GM19035 (cell line): ENCODE results near the gene SOX6.

ENCODE experiments used
- ATAC-seq: cut with Tn5 transposase; IDR thresholded peaks from one replicate; pipeline ENCODE4 v1.9.1; 2021; ENCODE audit not compliant: unreplicated experiment

The SOX6 gene

GRCh38 chr11:16279524-16279923, 76.8 kb downstream of the SOX6 start:
- no peak for ATAC-seq

- no peak for ATAC-seq
Measured at GRCh38 chr11:16278979-16279378, 77.4 kb downstream of the SOX6 start.

- ATAC-seq = no peak
Measured at GRCh38 chr11:16278273-16278672, 78.1 kb downstream of the SOX6 start.

GRCh38 chr11:16276251-16276650, 80.1 kb downstream of the SOX6 start:
- no peak for ATAC-seq

DNA sequence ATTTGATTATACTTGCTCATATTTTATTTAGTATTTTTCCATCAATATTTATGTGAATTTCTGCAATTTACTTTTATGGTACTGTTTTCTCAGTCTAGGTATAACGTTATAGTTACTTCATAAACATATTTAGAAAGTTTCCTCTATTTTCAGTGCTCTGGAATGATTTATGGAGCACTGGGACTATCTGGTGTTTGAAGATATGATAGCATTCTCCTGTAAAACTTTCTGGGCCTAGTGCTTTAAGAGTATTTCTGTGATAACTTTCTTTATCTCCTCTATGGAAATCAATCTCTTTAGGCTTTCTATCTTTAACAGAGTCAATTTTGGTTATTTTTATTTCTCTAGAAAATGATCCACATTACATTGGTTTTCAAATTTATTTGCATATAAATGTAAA, 85.1 kb downstream of the SOX6 start:
- ATAC-seq = no peak

- no peak for ATAC-seq
Measured at GRCh38 chr11:16266021-16266420, 90.3 kb downstream of the SOX6 start.

DNA sequence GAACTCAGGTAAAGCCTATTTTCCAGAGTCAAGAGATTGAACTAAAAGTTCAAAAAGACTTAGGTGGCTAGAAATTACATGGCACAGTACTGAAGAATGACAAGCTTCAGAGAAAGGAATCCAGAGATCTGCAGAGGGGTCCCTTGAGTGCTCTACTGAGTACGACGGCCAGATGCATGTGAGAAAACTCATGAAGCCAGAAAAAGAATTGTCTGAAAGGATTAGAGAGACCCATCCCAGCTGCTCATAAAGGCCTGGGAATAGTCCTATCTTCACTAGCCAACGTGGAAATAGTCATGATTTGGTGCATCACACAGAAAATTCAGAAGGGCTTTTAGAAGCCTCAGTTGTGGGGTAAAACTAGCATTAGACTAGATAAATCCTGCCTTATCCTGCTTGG, 91.3 kb downstream of the SOX6 start:
- no peak for ATAC-seq

GRCh38 chr11:16262645-16262955, 93.7 kb downstream of the SOX6 start:
- no peak for ATAC-seq

DNA sequence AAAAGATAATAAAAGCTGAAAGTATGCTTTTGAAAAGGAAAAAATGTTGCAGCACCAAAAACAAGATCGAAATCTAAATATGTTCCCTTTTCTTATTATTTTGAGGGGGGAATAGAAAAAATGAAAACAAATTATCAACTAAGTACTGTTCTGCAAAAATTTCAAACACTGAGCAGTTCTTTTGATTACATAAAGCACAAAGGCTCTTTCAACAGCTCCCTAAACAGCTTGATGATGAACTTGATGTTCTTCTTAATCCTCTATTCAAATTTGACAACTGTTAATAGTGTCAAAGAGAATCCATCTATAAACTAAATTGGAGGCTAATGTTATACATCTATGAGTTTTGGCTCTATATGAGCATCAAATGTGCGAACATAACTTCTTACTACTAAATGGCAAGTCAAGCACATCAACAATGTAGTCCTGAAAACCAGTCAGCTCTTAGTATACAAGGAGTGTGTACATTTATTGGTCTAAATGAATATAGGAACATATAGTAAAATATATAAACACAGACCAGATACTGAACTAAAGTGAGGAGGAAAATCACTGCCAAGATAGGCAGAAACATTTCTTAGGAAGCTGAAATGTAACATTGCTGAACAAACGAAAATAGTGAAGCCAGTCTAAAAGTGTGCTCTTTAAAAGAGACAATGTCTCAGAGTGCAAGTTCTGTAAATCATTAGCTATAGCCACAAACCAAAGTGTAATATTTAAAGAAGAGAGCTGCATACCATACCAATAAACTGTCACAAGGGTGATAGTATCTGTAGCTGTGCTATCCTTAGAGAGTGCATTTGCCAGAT, 94.3 kb downstream of the SOX6 start:
- ATAC-seq = peak; percentile 65

DNA sequence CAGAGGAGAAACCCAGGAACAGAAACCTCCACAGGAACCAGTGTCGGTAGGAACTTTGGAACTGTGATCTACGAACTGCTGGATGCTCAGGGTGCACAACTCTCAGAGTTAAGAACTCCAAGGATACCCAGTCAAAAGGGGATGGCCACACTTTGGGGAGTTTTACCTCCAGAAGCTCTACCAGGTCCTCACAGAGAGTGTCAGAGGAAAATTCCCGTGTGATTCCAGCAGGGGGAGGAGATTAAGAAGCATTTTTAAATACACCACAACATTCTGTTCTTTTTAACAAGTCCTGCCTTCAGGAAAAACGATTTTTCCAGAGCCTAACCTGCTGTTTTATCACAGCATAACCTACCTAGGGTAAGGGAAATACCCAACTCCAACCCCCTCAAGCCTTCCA, 104.0 kb downstream of the SOX6 start:
- no peak for ATAC-seq

DNA sequence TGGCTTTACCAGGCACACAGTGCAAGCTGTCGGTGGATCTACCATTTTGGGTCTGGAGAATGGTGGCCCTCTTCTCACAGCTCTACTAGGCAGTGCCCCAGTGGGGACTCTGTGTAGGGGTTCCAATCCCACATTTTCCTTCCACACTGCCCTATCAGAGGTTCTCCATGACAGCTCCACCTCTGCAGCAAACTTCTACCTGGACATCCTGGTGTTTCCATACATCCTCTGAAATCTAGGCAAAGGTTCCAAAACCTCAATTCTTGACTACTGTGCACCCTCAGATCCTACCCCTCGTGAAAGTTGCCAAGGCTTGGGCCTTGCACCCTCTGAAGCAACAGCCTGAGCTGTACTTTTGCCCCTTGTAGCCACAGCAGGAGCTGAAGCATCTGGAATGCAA, 108.1 kb downstream of the SOX6 start:
- ATAC-seq = no peak

- ATAC-seq = peak; percentile 71
Measured at GRCh38 chr11:16242806-16243205, 113.5 kb downstream of the SOX6 start.

DNA sequence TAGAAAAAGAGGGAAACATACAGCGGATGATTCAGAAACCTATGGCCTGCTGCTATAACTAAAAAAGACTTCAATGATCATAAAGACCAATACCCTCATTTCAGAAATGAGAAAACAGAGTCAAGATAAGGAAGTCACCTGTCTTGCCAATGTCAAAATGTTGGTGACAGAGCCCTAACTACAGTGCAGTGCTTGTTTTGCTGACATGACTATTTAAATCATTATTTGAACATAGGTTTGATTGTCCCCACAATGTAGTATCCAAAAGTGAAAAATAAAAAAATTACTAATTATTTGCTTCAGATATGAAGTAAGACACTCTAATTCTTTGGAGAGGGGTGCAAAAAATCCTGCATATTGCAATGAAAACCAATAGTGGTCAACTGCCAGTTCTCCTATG, 115.7 kb downstream of the SOX6 start:
- no peak for ATAC-seq

- ATAC-seq = no peak
Measured at GRCh38 chr11:16239141-16240105, 116.9 kb downstream of the SOX6 start.

GRCh38 chr11:16226245-16226644, 130.1 kb downstream of the SOX6 start:
- ATAC-seq = no peak

DNA sequence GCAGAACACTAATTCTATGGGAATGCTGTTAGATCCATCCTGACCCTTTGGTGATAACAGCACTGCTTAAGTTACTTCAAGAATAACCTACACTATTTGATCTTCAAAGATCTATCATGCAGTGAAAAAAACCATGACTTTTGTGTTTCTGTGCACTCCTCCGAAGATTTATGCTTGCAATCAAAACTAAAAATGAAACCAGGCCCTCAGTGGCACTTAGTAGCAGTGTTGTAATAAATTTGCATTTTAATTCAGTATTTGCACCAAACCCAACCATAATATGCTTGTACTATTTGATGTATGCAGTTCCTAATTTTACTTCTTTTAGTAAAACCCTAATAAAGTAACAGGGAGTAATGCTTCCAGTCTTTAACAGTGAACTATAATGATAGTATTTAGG, 130.7 kb downstream of the SOX6 start:
- no peak for ATAC-seq

GRCh38 chr11:16223558-16223957, 132.8 kb downstream of the SOX6 start:
- no peak for ATAC-seq

DNA sequence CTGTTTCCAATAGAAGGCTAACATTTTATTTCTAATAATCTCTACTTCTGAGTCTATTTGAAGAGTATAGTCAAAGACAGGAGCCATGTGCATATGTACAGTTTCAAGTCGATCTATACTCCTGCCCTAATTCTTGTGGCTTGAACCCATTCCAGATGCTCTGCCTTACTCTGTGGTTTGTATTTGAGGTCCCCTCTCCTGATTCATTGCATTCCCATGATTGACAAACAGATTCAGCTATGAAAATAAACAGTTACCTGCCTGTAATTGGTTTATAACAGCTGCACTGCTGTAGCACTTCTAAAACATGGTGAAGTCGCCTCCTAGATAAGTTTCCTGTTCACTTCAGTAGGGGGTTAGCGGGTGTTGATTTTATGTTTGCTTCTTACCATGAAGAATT, 138.7 kb downstream of the SOX6 start:
- no peak for ATAC-seq

DNA sequence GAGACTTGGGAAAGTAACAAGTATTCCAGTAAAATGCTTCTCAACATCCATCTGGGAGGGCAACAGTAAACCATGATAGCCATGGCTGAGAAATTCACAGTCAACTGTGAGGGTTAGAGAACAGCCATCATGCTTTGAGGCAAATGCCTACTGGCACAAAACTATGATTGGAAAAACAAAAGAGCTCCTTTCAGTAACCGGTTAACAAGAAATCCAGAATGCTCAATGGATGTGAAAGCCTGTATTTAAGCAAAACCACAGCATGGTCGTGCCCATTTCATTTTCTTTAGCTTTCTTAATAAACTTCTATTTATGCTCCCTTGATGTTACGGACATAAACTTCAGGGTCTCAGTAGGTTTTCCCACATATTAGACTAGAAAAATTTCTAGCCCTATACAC, 139.5 kb downstream of the SOX6 start:
- no peak for ATAC-seq

DNA sequence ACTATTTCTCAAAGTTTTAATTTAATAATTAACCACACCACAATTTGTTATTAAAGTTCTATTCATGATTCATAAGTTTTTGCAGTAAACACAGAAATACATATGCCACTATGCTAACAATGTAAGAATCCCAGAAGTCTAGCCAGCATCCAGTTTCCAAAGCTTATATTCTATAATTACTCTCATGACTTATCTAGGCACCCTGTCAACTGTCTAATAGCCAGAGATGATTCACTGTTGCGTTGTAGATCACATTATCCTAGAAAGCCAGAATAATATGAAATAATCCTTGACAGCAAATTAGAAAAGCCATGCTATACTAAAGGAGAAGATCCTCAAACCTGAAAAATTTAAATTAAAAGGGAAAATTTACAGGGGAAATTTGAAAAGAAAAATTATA, 141.0 kb downstream of the SOX6 start:
- no peak for ATAC-seq

GRCh38 chr11:16211407-16211806, 144.9 kb downstream of the SOX6 start:
- no peak for ATAC-seq

GRCh38 chr11:16204261-16204660, 152.1 kb downstream of the SOX6 start:
- ATAC-seq = no peak
